Kidney (tissue), 14 donors: ENCODE measurements around the gene ZDHHC8. TPM values are rescaled to one million over a fixed set of nuclear protein-coding genes. Genes with fewer than 3 reads are reported as not detected.
A peak's percentile ranks its signal among the peaks of the same experiment; 100 is the strongest.

ENCODE experiments used
- DNase-seq, 5 donors: peaks; one replicate each; pipeline ENCODE4 v3.0.0-alpha.2; 2013 to 2020
- FAIRE-seq: peaks from 2 replicates; lab custom pipeline; 2012; peaks lifted over from hg19 to GRCh38; lab: Jason Lieb, UNC
- H3K27ac ChIP-seq, 2 donors: one replicate each; pipeline ENCODE4 v1.7.0; 2013; ENCODE audit warnings: low read depth in 2 of 2, low read length in 2 of 2, inconsistent platforms in 1 of 2
- H3K27me3 ChIP-seq: one replicate; pipeline ENCODE4 v1.7.1; 2013; ENCODE audit warnings: low read length, inconsistent platforms; ENCODE audit not compliant: control insufficient read depth, insufficient read depth
- H3K36me3 ChIP-seq, 3 donors: one replicate each; pipeline versions ENCODE4 v1.7.0 to v1.7.1; 2013; ENCODE audit warnings: low read length in 3 of 3, control low read depth in 1 of 3, inconsistent platforms in 1 of 3; ENCODE audit not compliant: insufficient read depth in 3 of 3, control insufficient read depth in 2 of 3
- H3K4me1 ChIP-seq, 3 donors: one replicate each; pipeline versions ENCODE4 v1.7.0 to v1.7.1; 2013; ENCODE audit warnings: low read length in 3 of 3, inconsistent platforms in 1 of 3, low read depth in 1 of 3; ENCODE audit not compliant: control insufficient read depth in 2 of 3, insufficient read depth in 2 of 3
- H3K4me3 ChIP-seq, 3 donors: one replicate each; pipeline versions ENCODE4 v1.7.0 to v1.8.1; 2013; ENCODE audit warnings: low read length in 3 of 3, control low read depth in 1 of 3, inconsistent platforms in 1 of 3
- H3K9ac ChIP-seq, 3 donors: one replicate each; pipeline versions ENCODE4 v1.7.0 to v1.7.1; 2013; ENCODE audit warnings: low read length in 3 of 3, control low read depth in 1 of 3, inconsistent platforms in 1 of 3
- H3K9me3 ChIP-seq, 3 donors: one replicate each; pipeline versions ENCODE4 v1.7.0 to v1.7.1; 2013; ENCODE audit warnings: low read length in 3 of 3, control low read depth in 1 of 3, inconsistent platforms in 1 of 3; ENCODE audit not compliant: control insufficient read depth in 2 of 3, insufficient read depth in 1 of 3
- CTCF ChIP-seq: IDR thresholded peaks from 3 replicates; pipeline ENCODE4 v1.5.1; 2012; ENCODE audit warnings: mild to moderate bottlenecking, moderate library complexity, borderline replicate concordance; ENCODE audit not compliant: insufficient read depth; ENCODE audit errors: extremely low read depth
- intact Hi-C: fragments of 100-400 bp; cut with DNase I; formaldehyde crosslinking; loops from one replicate; pipeline ENCODE4 v1.11.1; 2022
- polyA plus RNA-seq: library from polyadenylated mRNA; stranded (reverse); fragments of 350-450 nt; fragmentation: Illumina TruSeq; extraction: RNeasy Lipid Tissue Mini Kit (QIAGEN cat#74804); gene quantifications from one replicate; pipeline ENCODE4 v1.2.3, GENCODE V29; 2014; ENCODE audit warnings: low read depth, low replicate concordance; ENCODE audit not compliant: insufficient read depth
- total RNA-seq: library from RNA; stranded (reverse); fragmentation: NEBNext Ultra II Directional; extraction: Animal tissue kit (Norgen Biotek cat#: 25700); gene quantifications from one replicate; pipeline ENCODE4 v1.2.1, GENCODE V29; 2021
- donor health status: control.
- donor health status: control.
- donor health status: control.
- donor health status: control.
- donor health status: control.
- donor health status: DM: yes; HTN: yes; CAD: no.
- donor health status: Normal renal cell carcinoma (clear cell type).

The ZDHHC8 gene
- total and polyA plus RNA-seq, 2 donors from 2014 or later = 18.8 to 57.1 TPM

- no peak overlapping the region for H3K4me3 ChIP-seq
- no peaks in the 10 kb centered on the region for H3K36me3 ChIP-seq
- no peak for FAIRE-seq
- no peaks in the 10 kb centered on the region for H3K9me3 ChIP-seq
- H3K4me1 ChIP-seq = no peaks in the 10 kb centered on the region
- no peak for DNase-seq
- intact Hi-C loops = loop anchor here (10.0 kb wide), 1 partner anchor 140 kb away; no protein-coding TSS in a partner anchor
- no peaks in the 10 kb centered on the region for H3K27me3 ChIP-seq
- no peak overlapping the region for H3K9ac ChIP-seq
- TF ChIP-seq CTCF = no peak
- H3K27ac ChIP-seq = no peak overlapping the region
These were observed 23.1 kb downstream of the ZDHHC8 start for GRCh38 chr22:20154602-20155187.

GRCh38 chr22:20155330-20156041 lies 23.9 kb downstream of the ZDHHC8 start:
- Histone ChIP-seq H3K4me1 (no peaks in the 10 kb centered on the region), H3K36me3 (no peaks in the 10 kb centered on the region), H3K4me3 (no peak overlapping the region), H3K9ac (no peak overlapping the region), H3K9me3 (no peaks in the 10 kb centered on the region), H3K27me3 (no peaks in the 10 kb centered on the region), H3K27ac (no peak overlapping the region)
- FAIRE-seq (no peak), DNase-seq (peak; percentile 46 to 91 (median 70))
- intact Hi-C loops = loop anchor here (10.0 kb wide), 1 partner anchor 139 kb away; no protein-coding TSS in a partner anchor
- no peak for TF ChIP-seq CTCF

- no peak for TF ChIP-seq CTCF
- DNase-seq (no peak), FAIRE-seq (no peak)
- Histone ChIP-seq H3K9ac (no peak overlapping the region), H3K27me3 (no peaks in the 10 kb centered on the region), H3K4me1 (no peaks in the 10 kb centered on the region), H3K9me3 (no peaks in the 10 kb centered on the region), H3K36me3 (no peaks in the 10 kb centered on the region), H3K4me3 (no peak overlapping the region), H3K27ac (no peak overlapping the region)
- intact Hi-C loops = loop anchor here (10.0 kb wide), 1 partner anchor 139 kb away; no protein-coding TSS in a partner anchor
These were observed 24.4 kb downstream of the ZDHHC8 start for GRCh38 chr22:20156042-20156389.
